Measurements from ENCODE around the gene CSK.

Gene CSK

GRCh38 chr15:74788042-74788682 is 6.3 kb downstream of the CSK start:
- no peak for DNase-seq

GRCh38 chr15:74788683-74789151 is 6.8 kb downstream of the CSK start:
- DNase-seq = no peak

DNA sequence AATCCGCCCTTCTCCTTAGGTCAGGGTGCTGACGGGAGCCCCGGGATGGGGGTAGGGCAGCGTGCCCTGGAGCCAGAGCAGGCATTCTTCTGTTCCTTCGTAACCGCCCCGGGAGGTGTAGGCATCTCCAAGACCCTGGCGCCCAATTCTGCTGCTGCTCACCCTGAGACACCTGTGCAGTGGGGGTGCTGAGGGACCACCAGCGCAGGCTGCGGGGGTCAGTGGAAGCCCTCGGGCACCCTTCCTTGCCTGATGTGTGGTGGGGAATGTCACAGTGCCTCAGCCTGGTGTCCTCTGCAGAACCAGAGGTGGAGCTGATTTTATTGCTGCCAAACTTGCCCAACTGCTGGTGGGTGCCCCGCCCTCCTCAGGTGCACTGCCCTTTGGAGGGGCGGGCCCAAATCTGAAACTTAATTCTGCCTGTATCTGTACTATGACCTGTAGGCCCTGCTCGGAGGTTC is 7.3 kb downstream of the CSK start:
- DNase-seq = no peak

GRCh38 chr15:74789741-74790079 is 7.8 kb downstream of the CSK start:
- no peak for DNase-seq

DNA sequence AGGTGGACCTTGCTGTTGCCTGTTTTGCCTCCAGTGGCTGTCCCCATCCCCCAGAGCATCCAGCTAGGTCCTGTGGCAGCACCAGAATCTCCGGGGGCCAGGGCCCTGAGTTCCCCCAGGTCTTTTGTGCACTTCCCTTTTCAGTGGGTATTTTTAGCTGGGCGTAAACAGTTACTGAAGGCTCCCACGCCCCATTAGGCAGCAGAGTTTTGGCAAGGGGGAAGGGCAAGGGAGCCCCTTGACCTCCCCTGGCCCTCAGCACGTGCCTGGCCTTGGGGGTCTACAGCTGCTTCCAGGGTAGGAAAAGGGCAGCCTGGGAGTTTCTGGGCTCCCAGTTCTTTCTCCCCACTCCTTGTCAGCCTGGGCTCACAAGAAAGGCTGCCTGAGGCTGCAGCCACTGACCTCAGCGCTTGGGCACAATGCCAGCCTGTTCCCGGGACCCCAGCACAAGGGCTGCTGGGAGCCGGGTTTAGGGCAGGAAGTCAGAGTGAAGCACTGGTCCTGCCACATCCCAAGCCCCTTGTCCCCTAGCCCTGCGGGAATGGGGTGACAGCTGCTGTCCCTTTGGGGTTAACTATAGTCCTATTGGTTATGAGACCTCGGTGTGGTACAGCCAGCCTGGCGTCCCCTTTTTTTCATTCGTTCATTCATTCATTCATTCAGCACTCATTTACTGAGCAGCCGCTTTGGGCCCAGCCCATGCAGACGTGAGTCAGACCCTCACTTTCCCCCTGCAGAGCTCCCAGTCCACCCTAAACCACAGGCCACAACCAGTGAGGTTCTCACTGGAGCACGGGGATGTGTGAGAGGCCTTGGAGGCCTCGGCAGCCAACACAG is 8.4 kb downstream of the CSK start:
- DNase-seq = no peak

GRCh38 chr15:74791007-74791406 is 9.1 kb downstream of the CSK start:
- no peak for DNase-seq

- no peak for DNase-seq
These were observed 9.8 kb downstream of the CSK start for GRCh38 chr15:74791667-74792066.

DNA sequence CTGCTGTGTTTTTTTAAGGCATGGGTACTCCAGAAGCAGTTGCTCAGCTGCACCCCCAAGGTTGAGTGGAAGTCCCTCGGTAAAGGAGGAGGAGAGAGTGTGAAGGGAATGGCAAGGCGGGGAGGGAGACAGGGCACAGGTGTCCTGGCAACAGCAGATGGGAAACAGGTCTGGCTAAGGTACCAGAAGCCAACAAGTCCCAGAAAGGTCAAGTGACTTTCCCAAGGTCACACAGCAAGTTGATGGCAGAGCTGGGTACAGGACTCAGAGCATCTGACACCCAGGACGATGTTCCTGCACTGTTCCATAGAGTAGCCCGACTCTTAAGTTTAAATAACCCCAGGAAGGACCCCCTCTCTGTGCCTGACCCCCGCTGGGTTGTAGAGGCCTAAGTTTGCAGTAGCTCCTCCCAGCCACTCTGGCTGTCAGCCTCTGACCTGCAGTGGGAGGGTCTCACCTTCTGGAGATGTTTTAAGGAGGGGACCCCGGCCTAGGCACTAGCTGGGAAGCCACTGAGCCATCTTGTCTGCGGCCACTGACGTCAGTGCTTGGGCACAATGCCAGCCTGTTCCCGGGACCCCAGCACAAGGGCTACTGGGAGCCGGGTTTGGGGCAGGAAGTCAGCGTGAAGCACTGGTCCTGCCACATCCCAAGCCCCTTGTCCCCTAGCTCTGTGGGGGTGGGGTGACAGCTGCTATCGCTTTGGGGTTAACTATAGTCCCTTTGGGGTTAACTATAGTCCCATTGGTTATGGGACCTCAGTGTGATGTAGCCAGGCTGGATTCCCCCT is 10.5 kb downstream of the CSK start:
- DNase-seq = no peak

GRCh38 chr15:74793135-74794028 is 11.5 kb downstream of the CSK start:
- no peak for DNase-seq

DNA sequence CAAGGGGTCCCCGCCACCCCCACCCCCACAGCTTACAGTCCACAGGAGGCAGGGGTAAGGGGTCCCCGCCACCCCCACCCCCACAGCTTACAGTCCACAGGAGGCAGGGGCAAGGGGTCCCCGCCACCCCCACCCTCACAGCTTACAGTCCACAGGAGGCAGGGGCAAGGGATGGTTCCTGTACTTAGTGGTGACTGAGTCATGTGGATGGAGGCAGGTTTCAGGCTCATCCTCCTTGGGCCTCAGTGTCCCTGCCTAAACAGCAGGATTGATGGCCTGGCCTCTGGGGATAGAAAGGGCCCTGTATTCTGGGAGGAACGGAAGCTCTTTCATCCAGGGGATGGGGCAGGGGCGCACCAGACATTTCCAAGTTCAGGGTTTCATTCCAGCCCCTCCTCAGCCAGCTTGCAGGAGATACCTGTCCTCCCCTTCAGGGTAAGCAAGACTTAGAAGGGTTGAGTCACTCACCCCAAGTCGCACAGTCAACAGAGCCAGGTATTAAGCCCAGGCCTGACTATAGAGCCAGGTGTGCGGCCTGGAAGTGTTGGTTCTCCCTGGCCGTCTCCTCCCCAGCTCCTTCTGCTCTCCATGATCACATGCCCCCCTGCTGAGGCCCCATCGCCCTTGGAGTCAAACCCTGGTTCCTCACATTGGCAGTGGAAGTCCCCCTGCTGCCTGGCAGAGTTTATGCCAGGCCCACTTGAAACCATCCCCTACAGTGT is 12.5 kb downstream of the CSK start:
- no peak for DNase-seq

DNA sequence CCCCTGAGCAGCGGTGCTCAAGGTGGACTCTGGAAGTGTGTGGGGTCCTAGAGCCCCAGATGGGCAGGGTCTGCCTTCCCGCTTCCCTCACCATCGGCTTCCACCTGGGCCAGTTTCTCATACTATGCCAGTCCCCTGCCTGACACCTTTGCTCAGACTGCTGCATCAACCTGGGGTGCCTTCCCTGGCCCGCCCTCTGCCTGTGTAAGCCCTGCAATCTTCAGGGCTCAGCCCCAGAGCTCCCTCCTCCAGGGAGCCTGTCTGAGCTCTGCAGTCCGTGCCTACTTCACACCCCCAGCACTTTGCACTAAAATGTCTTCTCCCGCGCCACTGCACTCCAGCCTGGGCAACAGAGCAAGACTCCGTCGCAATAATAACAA is 13.1 kb downstream of the CSK start:
- DNase-seq = no peak

- no peak for DNase-seq
These were observed 14.2 kb downstream of the CSK start for GRCh38 chr15:74795966-74796625.

DNA sequence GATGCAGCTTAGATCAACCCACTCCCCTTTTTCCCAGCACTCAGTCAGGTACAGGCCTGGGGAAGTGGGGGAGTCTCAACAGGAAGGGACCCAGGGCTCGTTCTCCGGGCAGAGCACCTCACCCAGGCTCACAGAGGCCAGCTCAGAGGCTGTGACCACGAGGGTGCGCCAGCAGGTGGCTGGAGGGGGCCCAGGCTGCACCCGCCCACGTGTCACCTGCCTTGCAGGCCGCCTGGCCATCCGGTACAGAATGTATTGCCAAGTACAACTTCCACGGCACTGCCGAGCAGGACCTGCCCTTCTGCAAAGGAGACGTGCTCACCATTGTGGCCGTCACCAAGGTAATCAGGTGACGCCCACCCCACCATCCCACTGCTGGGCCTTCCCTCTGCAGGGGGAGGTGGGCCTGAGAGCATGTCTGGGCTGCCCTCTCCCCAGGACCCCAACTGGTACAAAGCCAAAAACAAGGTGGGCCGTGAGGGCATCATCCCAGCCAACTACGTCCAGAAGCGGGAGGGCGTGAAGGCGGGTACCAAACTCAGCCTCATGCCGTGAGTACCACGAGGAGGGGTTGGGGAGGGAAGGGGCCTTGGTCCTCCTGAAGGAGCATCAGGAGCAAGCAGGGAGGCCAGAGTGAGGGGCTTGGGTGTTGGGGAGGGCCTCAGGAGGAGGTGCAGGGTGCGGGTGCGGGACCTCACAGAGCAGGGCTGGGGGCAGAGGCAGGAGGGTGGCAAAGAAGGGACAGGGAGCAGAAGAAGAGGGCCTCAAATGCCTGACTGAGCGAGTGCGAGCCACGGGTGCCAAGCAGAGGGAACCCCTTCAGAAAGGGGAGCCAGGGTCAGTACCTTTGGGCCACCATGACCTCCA is 16.7 kb downstream of the CSK start:
- DNase-seq = no peak

- no peak for DNase-seq
These were observed 17.5 kb downstream of the CSK start for GRCh38 chr15:74799255-74799855.

GRCh38 chr15:74799856-74800558 is 18.1 kb downstream of the CSK start:
- no peak for DNase-seq

- DNase-seq = no peak
These were observed 18.7 kb downstream of the CSK start for GRCh38 chr15:74800559-74801094.

DNA sequence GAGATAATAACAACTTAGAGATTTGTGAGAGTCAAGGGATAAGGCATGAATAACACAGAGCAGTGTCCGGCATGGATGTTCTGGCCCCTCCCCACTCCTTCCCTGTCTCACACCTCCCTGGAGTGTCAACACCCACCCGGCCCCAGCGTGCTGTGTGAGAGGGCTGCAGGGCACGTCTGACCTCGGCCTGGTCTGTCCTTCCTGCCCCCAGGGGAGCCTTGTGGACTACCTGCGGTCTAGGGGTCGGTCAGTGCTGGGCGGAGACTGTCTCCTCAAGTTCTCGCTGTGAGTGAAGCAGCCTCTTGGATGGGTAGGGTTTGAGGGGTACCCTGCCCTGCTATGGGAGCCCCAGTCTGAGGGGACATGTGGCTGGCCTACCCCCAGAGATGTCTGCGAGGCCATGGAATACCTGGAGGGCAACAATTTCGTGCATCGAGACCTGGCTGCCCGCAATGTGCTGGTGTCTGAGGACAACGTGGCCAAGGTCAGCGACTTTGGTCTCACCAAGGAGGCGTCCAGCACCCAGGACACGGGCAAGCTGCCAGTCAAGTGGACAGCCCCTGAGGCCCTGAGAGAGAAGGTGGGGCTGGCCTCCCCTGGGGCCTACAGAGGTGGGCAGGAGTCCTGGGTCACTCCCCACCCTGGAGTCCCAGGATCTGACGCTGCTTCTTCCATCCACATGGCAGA is 19.6 kb downstream of the CSK start:
- DNase-seq = no peak

- DNase-seq = no peak
These were observed 20.4 kb downstream of the CSK start for GRCh38 chr15:74802290-74802689.

All from NCI-H1694 treated with DMSO at 0.1 percent for 48 hours (cell line).